Left renal cortex interstitium (tissue), 4 donors: Measurements from ENCODE around the gene MAF. TPM values are rescaled to one million over a fixed set of nuclear protein-coding genes. Genes with fewer than 3 reads are reported as not detected.

Experiments
- DNase-seq, 4 donors: peaks; one replicate each; pipeline ENCODE4 v3.0.0-alpha.2; 2013; ENCODE audit warnings: low read depth in 4 of 4, low spot score in 2 of 4, missing footprints in 1 of 4
- polyA plus RNA-seq, 4 donors: library from polyadenylated mRNA; unstranded; fragments of 120-200 nt; gene quantifications; one replicate each; pipeline ENCODE4 v1.2.1, GENCODE V29; 2013; ENCODE audit not compliant: insufficient read length in 4 of 4

The MAF gene
- polyA plus RNA-seq, 4 donors: 42.1 to 60.8 (median 51.1) TPM

GRCh38 chr16:79593754-79594153 is 6.8 kb downstream of the MAF start:
- no peak for DNase-seq

- DNase-seq: no peak
These were observed 7.4 kb downstream of the MAF start for GRCh38 chr16:79593074-79593531.

- no peak for DNase-seq
These were observed 8.4 kb downstream of the MAF start for GRCh38 chr16:79592186-79592585.

GRCh38 chr16:79589601-79590102 is 10.9 kb downstream of the MAF start:
- no peak for DNase-seq

GRCh38 chr16:79587897-79588296 is 12.6 kb downstream of the MAF start:
- no peak for DNase-seq

- no peak for DNase-seq
These were observed 13.2 kb downstream of the MAF start for GRCh38 chr16:79587296-79587695.

GRCh38 chr16:79582789-79583188 is 17.7 kb downstream of the MAF start:
- DNase-seq: no peak

- DNase-seq: no peak
These were observed 19.9 kb downstream of the MAF start for GRCh38 chr16:79580453-79581191.

GRCh38 chr16:79576602-79577001 is 23.9 kb downstream of the MAF start:
- DNase-seq: no peak

GRCh38 chr16:79573884-79574283 is 26.7 kb downstream of the MAF start:
- DNase-seq: peak in 1 of 4 donors; percentile 47

GRCh38 chr16:79573071-79573470 is 27.5 kb downstream of the MAF start:
- no peak for DNase-seq

- DNase-seq: no peak
These were observed 28.5 kb downstream of the MAF start for GRCh38 chr16:79571903-79572535.

GRCh38 chr16:79571065-79571902 is 29.3 kb downstream of the MAF start:
- no peak for DNase-seq

GRCh38 chr16:79564671-79565107 is 35.8 kb downstream of the MAF start:
- DNase-seq: no peak

GRCh38 chr16:79563921-79564320 is 36.6 kb downstream of the MAF start:
- DNase-seq: no peak

- DNase-seq: no peak
These were observed 38.2 kb downstream of the MAF start for GRCh38 chr16:79562166-79562823.

- DNase-seq: no peak
These were observed 38.8 kb downstream of the MAF start for GRCh38 chr16:79561729-79562128.

GRCh38 chr16:79560923-79561322 is 39.6 kb downstream of the MAF start:
- DNase-seq: no peak

- no peak for DNase-seq
These were observed 40.2 kb downstream of the MAF start for GRCh38 chr16:79560318-79560717.

GRCh38 chr16:79559532-79559931 is 41.0 kb downstream of the MAF start:
- no peak for DNase-seq

GRCh38 chr16:79557421-79557820 is 43.1 kb downstream of the MAF start:
- DNase-seq: no peak
